HG03280 (cell line): ENCODE measurements around the gene KDM4C.
"Not testable (repeated sequence)": the region's sequence is repeated elsewhere in the genome, so short reads cannot be mapped to it uniquely, and the experiment has no call there.

Experiments
- ATAC-seq: cut with Tn5 transposase; IDR thresholded peaks from one replicate; pipeline ENCODE4 v1.9.1; 2021; ENCODE audit warnings: mild to moderate bottlenecking, moderate library complexity; ENCODE audit not compliant: unreplicated experiment

Gene KDM4C

DNA sequence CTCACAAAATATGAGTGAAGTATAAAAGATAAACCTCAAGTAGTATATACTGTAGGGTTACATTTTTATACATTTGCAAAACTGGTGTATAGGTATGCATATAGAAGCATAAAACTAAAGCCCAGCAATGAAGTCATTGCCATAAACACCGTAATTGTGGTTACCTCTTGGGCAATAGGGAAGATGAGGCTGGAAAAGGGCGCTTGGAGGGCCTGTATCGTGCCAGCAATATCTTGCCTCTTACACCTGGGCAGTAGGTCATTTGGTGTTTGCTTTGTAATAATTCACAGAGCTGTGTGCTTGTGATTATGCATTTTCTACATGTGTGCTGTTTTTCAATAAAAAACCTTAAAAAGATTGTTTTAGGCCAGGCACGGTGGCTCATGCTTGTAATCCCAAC, 45.2 kb downstream of the KDM4C start:
- no peak for ATAC-seq

DNA sequence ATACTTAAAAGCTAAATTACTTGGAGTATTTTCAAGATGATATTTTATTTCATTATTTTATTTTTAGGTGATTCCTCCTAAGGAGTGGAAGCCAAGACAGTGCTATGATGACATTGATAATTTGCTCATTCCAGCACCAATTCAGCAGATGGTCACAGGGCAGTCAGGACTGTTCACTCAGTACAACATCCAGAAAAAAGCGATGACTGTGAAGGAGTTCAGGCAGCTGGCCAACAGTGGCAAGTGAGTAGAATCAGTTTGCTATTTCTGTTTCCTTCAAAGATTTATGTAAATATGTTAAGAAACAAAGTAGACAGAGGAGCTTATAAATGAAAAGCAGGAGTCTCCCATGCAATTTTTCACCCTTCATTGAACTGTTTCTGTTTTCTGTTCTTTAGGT, 47.8 kb downstream of the KDM4C start:
- no peak for ATAC-seq

- not testable (repeated sequence) for ATAC-seq
Measured at GRCh38 chr9:6806318-6806717, 48.5 kb downstream of the KDM4C start.

DNA sequence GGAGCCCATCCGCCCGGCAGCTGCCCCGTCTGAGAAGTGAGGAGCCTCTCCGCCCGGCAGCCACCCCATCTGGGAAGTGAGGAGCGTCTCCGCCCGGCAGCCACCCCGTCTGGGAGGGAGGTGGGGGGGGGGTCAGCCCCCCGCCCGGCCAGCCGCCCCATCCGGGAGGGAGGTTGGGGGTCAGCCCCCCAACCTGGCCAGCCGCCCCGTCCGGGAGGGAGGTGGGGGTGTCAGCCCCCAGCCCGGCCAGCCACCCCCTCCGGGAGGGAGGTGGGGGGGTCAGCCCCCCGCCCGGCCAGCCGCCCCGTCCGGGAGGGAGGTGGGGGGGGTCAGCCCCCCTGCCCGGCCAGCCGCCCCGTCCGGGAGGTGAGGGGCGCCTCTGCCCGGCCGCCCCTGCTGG, 49.9 kb downstream of the KDM4C start:
- not testable (repeated sequence) for ATAC-seq

DNA sequence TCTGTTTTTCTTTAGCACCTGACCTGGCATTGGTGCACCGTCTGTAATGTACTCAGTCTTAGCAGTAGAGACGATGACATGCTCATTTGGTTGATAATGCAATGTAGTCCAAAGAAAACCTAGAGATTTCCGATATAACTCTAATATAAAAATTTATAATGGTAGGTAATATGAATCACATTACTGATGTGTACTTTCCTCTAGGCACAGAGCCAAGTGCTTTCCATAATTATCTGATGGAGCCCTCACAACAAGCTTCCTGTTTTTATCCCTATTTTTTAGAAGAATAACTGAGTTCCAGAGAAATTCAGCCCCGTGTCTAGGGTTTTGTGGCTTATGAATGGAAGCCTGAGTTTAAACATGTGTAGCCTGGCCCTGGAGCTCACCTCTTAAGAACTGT, 53.7 kb downstream of the KDM4C start:
- no peak for ATAC-seq

DNA sequence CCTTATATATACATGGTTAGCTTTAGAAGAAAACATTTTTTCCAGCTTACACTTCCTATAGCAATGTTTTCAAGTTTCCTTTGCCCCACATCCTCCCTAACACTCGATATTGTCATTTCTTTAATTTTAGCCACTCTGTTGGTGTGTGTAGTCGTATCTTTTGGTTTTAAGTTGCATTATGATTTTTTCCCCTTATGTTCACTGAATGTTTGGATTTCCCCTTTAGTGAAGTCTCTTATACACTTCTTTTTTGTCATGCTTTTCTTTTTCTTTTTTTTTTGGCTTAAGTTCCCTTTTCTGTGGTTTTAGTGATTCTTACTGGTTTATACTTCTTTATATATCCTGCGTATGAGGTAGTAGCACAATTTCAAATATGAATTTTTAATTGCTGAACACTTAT, 58.8 kb downstream of the KDM4C start:
- ATAC-seq: no peak

DNA sequence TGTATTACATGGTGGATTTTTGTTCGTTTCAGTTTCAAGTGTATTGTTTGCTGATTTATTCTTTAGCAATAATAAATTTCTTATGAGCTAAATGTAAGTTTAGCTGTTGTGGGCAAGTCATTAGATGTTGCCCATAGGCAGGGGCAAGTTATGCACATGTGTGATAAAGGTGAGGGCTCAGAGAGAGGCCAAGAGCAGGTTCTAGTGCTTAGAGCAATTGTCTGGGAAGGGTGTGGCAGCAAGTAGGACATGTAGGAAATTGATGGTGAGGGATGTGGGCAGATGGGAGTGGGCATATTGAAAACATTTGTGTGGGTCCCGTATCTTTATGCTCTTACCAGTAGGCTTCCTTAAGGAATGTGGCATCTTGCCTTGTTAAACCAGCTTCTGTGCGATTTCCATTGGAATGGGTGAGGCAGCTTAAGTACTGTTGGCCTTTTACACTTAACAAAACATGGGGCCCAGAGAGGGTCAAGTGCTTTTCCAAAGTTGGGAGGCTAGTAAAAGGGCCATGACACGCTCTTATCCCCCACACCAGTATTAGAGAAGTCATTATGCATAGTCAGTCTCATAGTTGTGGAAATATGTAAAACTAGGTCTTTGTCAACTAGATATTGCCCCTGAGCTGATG, 60.6 kb downstream of the KDM4C start:
- no peak for ATAC-seq

GRCh38 chr9:6819112-6819511, 61.3 kb downstream of the KDM4C start:
- no peak for ATAC-seq

DNA sequence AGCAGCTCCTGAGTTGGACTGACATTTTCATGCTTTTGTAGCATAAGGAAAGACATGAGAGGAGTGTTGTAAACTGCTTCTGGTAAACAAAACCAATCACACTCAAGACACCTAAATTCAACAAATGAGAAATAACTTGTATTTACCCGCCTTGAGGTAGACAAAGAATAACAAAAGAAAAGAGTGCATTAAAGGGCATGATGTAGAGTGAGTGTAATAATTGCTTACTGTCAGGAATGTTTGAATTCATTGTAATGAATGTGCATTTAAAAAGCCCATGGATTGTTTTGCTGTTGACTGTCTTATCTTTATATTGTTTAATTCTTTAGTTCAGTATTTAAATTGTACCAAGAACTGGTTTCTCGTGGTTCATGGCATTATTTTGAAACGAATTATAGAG, 61.8 kb downstream of the KDM4C start:
- no peak for ATAC-seq

- ATAC-seq: no peak
Measured at GRCh38 chr9:6822696-6823095, 64.9 kb downstream of the KDM4C start.

- no peak for ATAC-seq
Measured at GRCh38 chr9:6827439-6828145, 69.8 kb downstream of the KDM4C start.

GRCh38 chr9:6829027-6829426, 71.3 kb downstream of the KDM4C start:
- ATAC-seq: no peak

DNA sequence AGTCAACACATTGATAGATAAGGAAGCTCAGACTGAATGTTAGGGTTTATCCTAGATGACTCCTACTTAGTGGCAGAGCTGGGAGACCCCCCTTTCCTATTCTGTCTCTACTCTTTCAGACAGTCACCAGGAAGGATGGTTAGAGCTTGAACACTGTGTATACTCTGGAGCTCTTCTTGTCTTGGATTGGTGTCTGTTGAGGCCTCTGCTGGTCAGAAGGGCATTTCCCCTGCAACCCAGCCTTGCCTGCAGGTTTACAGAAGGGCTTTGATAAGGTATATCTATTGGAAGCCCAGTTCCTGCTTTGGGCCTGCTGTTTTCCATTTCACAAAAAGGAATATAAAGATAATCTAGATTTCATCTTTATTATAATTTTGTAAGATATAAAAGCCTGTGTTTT, 71.8 kb downstream of the KDM4C start:
- no peak for ATAC-seq

DNA sequence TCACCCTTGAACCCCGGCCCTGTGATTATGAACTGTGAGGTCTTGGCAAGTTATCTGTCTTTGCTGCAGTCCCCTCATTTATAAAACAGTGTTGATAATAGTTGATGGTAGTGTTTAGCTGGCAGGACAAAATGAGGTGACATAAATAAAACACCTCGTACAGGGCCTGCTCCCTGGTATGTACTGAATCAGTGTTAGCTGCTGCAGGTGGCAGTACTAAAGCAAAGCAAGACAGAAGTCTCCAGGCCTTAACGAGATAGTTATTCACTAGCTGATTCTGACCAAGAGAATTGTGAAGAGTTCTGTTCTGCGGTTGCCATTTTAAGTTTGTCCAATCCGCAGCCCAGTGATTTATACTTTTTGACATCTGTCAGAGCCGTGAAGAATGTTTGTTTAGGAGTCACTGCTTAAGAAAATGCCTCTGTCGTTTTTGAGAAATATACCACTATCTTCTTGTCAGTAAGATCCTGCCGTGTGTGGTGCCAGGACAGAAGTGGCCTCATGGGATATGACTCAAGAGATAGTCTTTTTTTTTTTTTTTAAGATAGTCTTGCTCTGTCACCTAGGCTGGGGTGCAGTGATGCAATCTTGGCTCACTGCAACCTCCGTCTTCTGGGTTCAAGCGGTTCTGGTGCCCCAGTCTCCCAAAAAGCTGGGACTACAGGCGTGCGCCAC, 75.9 kb downstream of the KDM4C start:
- ATAC-seq: no peak

DNA sequence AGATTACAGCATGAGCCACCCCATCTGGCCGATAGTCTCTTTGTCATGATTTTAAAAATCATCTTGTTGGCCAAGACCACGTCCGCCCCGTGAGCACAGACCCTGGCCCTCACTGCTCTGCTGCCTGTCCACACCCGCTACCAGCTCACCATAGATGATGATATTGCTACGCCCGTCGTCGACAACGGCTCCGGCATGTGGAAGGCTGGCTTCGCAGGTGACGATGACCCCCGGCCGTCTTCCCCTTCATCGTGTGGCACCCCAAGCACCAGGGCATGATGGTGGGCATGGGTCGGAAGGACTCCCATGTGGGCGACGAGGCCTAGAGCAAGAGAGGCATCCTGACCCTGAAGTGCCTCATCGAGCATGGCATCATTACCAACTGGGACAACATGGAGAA, 76.5 kb downstream of the KDM4C start:
- ATAC-seq: no peak

GRCh38 chr9:6838158-6838557, 80.4 kb downstream of the KDM4C start:
- ATAC-seq: no peak

DNA sequence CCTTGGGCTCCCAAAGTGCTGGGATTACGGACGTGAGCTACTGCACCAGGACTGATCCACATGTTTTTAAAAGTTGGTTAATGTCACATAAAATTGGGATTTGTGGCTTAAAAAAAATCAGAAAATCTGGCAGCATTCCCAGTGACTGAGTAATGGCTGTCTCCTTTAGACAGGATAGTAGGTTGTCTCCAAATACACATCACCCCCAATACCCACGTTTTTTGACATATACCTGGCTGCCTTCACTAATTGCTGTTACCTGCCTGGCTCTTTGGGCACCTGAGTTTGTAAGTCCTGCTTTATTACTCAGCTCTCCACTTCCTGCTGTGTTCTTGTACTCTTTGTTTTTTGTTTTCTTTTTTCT, 84.8 kb downstream of the KDM4C start:
- ATAC-seq: no peak

GRCh38 chr9:6843742-6844141, 86.0 kb downstream of the KDM4C start:
- ATAC-seq: no peak

- ATAC-seq: no peak
Measured at GRCh38 chr9:6844267-6844666, 86.5 kb downstream of the KDM4C start.

GRCh38 chr9:6845128-6845826, 87.5 kb downstream of the KDM4C start:
- ATAC-seq: no peak

DNA sequence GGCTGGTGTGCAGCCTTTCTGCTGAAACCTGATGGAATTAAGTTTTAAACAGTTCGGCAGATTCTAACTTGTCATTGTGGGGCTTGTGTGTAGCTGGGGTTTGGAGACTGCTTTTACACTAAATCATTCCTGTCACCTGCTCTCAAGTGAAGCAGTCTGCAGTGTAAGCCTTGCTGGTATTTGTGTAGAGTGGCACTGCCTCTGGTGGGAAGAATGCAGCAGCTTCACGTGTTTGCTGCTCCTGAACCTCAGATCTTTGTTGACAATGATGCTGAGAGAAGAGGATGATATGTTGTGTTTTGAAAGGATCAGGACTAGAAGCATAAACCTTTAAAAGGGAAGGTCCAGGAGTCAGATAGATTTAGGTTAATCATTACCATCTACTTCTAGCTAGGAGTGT, 88.1 kb downstream of the KDM4C start:
- ATAC-seq: no peak
